T-helper 2 cell treated with Interferon-gamma antibody and Interleukin-4, amounts not matched to agents 100 ng/mL and 5 ng/mL, for 36 hours (primary cell): ENCODE data around the gene ITGB8. TPM values are rescaled to one million over a fixed set of nuclear protein-coding genes. Genes with fewer than 3 reads are reported as not detected.
"Not testable (repeated sequence)": the region's sequence is repeated elsewhere in the genome, so short reads cannot be mapped to it uniquely, and the experiment has no call there.

Experiments used
- intact Hi-C: fragments of 100-400 bp; cut with micrococcal nuclease; formaldehyde crosslinking; loops from one replicate; pipeline ENCODE4 v1.15.1; 2023
- total RNA-seq: library from RNA; stranded (reverse); gene quantifications from 2 replicates; pipeline ENCODE4 v1.2.3, GENCODE V29; 2022

ITGB8 gene
- total RNA-seq, result not detected in 2 replicates

DNA sequence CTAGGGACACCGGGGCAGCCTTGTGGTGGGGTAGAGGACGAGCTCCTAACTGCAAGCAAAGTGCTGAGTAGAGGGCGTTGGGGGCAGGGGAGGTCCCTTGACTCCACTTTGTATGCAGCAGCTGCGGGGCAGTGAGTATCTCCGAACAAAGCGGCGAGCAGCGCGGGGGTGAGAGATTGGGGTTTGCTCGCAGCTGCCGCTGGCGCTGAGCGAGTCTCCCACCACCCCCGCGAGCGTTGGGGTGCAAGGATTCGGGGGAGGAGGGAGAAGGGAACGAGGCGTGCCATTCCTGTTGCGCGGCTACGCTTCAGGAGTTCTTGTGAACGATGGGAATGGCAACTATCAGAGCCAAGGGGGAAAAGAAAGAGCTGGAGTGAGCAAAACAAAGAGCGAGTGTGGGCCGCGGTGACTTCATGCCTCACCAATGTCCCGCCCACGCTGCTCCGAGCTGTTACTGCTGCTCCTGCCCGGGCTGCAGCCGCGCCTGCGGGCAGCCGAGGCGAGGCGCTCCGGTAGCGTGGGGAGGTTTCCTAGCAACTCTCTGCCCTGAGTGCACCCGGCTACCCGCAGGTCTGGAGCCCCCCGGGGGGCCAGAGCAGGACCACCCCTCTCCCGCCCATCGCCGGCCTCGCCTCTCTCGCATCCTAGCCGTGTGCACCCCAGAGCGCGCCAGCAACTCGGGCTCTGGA is at the start of gene ITGB8:
Gene ITGB8, plus strand, starts transcription at position 662 of the 689 bp plus-strand sequence. CDS start 907 bp downstream, outside the sequence.
- intact Hi-C loops, result loop anchor here (2.0 to 10.0 kb wide), 3 partner anchors 50 to 626 kb away; partner anchors contain the start of genes POLR1F and SP8

DNA sequence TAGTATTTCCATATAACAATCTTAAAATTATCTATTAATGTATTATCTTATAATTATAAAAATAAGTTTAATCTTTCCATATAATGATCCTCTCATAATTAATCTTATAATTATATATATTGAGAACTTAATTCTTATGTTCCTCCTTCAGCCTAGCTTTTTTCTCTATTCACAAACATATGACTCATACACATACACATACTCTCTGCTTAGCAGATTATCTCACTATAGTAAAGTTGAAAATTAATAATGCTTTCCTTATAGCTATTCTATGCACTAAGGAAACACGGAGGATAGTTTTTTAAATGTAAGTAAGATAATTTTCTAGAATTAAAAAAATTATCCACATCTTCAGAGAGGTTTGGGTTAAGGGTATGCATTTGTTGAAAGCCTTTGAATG is 47.7 kb upstream of the ITGB8 start:
- intact Hi-C loops, result no loop called here

DNA sequence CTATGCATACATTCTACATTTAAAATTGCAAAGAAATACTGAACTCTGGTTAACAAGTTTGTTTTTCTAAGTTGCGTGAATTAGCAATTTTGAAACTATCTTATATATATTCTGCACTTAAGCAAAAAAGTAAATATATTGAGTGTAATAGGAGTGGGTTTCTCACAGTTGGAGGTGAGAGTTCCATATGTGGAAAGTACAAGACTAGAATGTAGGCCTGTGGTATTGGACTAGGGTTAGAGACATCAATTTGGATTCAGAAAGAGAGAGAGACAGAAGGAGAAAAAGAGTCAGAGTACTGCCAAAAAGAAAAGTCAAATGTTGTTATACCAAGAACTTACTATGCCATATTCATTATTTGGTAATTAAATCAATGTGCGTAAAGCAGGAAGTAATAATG is 47.3 kb upstream of the ITGB8 start:
- intact Hi-C loops, result no loop called here

DNA sequence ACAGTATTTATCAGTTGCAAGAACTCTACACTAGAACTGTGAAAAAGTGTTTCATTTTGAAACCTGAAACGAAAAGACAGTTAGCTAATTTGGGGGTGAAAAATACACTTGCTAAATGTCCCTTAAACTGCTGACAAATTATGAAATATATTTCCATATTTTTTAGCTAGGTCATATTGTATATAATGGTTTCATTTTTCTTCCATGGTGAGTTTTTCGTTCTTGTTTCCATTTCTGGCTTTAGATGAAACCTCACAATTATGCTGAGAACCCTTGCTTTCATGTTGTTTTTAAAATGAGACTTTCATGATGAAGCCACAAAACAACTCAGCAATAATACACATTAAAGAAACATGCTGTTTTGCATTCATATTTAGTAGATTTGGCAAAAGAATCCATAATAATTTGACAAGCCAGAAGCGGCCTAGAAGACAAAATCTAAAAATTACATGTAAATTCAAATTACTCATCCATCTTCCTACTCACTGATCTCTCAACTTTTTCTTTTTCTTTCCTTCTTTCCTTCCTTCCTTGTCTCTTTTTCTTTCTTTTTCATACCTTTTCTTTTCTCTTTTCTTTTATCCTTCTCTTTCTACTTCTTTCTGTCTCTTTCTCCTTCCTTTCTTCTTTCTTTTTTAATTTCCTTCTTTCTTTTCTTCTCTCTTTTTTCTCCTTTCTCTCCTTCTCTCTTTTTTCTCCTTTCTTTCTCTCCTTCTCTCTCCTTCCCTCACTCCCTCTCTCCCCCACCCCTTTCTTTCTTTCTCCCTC is 46.5 kb upstream of the ITGB8 start:
- intact Hi-C loops, result no loop called here

DNA sequence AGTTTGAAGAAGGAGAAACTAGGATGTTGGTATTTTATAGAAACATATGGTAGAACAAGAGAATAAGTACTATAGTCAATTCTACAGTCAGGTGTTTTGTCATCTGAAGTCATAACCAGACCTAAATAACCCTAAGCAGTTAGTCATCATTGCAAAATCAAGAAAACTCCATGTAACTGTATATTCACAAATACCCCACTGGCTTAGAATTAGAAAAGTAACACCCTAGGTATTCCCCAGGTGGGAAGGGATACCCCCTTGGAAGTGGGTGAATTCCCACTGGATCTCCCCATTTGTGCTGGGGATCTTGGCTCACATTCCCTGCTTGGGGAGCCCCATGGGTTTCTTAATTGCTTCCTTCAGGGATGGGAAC is 45.9 kb upstream of the ITGB8 start:
- intact Hi-C loops, result no loop called here

DNA sequence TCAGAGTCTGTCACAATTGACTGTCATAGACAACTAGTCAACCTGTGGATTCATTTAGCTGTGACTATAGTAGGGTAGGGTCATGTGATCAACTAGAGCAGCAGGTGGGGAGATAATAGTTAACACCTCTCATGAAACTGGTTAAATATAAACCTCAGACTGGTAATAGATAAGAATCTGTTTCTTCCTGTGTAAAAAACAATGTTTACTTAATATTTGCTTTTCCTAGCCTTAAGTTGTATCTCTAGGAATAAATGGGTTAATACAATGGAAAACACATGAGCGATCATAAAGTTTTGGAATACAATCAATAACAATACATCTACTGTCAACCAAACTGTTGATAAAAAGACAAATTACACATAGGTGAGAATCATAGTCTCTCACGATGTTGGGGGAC is 43.4 kb upstream of the ITGB8 start:
- intact Hi-C loops, result no loop called here

DNA sequence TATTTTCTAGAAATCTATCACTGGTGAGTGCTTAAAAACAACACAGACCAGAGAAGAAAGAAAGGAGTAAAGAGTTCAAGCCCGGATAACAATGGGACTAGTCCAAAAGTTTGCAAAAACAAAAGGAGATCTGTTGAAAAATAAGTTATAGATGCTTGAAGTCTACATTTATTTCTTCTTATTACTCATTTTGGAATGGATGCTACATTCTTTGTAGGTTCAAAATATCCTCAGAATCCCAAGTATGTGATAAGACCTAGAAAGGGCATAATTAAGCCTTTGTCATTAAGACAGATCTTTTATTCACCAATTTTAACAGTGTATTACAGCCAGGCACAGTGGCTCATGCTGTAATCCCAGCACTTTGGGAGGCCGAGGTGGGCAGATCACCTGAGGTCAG is 42.7 kb upstream of the ITGB8 start:
- intact Hi-C loops, result no loop called here

DNA sequence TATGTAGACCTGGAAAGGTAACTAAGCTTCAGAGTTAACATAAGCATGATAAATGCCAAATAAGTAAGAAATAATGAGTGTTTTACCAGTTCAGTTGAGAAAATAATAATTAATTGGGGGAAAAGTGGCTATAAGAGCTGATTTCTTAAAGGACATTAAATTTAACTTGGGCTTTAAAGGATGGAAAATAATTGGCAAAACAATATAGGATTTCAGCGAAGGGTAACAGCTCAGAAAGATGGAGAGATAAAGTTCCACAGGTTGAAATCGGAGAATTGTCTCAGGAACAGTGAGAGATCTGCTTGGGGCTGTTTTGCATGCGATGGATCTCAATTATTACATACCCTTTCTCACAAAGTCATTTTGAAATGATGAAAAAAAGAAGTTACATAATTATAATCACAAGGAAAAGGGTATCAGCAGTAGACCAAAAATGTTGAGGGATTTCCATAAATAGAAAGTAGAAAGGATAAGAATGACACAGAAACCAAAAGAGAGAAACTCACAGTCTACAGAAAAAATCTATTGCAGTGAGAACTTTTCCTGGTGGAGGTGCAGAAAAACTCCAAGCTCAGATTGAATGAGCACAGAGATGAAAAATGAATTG is 40.1 kb upstream of the ITGB8 start:
- intact Hi-C loops, result no loop called here

DNA sequence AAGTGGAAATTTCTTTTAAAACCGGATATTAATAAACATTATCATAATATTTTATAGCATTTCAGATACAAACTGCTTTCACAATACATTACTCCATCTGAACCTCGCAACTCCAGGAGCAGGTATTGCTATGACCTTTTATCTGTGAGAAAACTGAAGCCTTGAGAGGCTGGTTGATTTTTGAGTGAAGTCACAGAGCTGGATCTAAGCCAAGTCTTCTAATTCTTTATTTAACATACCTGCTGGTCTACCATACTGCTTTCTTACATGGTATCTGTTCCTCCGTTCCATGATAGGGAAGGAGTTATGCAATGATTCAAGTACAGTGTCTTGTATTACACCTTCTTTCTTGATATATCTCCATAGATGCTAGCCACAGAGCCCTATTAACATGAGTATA is 37.4 kb upstream of the ITGB8 start:
- intact Hi-C loops, result no loop called here

DNA sequence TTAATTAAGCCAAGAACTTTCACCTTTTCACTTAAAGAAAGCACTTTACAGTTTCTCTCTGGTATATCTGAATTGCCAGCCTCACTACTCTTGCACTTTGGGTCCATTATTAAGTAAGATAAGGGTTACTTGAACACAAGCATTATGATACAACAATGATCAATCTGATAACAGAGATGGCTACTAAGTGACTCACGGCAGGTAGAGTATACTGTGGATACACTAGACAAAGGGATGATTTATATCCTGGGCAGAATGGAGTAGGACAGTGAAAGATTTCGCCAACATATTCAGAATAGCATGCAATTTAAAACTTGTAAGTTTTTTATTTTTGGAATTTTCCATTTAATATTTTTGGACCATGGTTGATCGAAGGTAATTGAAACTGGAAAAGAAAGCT is 34.3 kb upstream of the ITGB8 start:
- intact Hi-C loops, result no loop called here

DNA sequence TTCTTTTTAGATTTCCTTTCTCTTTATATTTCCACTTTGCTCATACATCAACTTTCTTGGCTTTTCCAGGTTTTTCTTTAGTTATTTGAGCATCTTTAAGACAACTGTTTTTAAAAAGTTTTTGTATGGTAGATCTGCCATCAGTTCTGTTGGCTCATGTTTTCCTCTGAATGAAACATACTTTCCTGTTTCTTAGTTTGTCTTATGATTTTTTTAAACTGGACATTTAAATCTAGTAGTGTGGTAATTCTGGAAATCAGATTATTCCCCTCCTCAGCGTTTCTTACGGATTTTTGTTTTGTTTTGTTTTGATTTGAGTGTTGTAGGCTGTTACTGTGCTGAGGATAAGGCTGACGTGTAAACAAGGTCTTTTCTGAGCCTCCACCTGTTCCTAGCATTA is 33.8 kb upstream of the ITGB8 start:
- intact Hi-C loops, result no loop called here

DNA sequence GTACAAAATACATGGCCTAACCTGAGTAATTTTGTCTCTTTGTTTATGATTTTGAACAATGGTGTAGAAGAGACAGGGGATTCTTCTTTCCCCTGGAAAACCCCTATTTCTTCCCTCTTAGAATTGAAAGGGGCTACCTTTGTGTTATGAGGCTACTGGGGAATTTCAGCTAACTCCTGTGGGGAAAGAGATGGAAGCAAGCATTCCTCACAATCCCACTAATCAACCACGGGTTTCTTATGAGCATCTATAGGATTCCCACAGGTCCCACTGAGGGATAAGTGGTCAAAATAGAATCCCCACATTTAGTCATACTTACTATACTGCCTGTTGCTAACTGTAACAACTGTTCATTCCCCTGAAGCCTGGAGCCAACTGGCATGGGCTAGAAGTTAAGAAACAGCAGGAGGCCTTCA is 32.2 kb upstream of the ITGB8 start:
- intact Hi-C loops, result no loop called here

DNA sequence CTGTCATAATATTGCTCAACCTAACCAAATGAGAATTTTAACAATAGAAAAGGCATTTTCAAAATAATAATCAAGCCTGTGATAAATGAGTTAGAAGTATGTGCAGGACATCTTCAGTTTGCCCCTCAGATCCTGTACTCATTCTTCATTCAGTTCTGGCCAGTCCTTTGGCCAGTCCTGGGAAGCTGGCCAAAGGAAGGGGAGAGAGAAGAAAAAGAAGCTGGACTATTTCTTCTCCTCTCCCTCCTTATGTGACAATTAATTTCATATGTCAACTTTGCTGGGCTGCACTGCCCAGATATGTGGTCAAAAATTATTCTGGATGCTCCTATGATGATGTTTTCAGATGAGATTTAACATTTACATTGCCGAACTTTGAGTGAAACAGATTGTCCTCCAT is 31.6 kb upstream of the ITGB8 start:
- intact Hi-C loops, result no loop called here

DNA sequence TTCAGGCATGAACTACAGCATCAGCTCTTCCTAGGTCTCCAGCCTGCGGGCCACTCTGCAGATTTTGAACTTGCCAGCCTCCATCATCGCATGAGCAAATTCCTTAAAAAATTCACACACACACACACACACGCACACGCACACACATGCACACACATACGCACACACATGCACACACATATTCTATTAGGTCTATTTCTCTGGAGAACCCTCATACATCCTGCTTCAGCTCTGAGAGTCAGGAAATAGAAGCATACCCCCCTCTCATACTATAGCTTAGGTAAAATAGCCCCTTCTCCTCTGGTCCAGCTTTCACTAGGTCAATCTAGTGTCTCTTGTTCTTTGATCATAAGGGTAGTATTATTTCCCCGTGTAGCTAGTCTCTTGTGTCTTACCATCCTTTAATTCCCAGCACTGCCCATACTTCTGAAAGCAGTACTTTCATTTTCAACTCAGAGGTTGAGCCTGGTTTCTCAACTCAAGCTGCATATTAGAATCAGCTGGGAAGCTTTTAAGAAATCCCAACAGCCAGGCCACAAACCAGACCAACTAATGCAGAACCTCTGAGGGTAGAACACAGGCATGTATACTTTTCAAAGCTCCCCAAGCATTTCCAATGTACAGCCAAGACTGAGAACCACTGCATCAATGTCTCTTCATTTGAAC is 30.9 kb upstream of the ITGB8 start:
- intact Hi-C loops, result no loop called here

DNA sequence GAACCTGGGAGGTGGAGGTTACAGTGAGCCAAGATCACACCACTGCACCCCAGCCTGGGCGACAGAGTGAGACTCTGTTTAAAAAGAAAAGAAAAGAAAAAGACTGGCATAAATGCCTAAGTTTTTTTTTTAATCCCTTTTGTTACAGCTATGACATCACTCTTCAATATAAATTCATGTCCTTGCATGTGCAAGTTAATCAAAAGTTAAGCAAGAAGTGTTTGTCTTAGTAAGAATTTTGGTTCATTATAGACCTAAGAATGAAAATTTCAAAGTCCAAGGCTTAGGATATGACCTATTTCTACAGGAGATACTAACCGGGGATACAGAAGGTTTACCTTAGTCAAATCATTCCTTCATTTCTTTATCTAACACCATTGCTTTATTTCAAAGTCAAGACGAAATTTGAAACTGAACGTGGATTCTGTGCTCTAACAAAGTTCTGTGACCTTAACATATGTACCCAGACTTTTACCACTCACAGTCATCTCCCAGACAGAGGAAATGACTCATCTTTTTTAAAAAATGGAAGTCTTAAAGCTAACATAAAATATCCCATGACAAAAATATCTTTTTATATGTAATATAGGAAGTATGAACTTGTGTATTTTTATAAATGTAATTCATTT is 29.3 kb upstream of the ITGB8 start:
- intact Hi-C loops, result no loop called here

DNA sequence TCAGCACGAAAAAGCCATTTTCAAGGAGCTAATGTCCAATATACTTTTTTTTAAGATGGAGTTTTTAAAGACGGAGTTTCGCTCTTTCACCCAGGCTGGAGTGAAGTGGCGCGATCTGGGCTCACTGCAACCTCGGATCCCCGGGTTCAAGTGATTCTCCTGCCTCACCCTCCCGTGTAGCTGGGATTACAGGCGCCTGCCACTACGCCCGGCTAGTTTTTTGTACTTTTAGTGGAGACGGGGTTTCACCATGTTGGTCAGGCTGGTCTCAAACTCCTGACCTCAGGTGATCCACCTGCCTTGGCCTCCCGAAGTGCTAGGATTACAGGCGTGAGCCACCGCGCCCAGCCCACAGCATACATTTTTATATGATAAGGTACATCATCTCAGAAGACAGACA is 28.4 kb upstream of the ITGB8 start:
- intact Hi-C loops, result not testable (repeated sequence)

DNA sequence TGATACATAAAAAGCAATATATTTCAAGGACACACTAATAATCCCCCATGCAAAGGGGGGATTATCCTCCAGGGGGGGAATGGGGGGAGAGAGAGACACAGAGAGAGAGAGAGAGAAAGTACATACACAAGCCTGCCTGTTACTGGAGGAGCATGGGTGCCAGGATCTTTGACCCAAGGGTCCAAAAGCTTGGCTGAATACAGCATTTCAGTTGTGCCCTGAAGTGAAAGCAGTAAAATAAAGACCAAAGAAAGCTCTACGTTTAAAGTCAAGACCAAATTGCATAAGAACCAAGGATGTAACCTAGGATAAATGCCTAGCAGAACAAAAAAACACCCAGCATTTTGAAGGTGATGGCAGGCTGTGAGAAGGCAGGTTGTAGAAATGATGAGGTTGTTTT is 27.8 kb upstream of the ITGB8 start:
- intact Hi-C loops, result no loop called here

DNA sequence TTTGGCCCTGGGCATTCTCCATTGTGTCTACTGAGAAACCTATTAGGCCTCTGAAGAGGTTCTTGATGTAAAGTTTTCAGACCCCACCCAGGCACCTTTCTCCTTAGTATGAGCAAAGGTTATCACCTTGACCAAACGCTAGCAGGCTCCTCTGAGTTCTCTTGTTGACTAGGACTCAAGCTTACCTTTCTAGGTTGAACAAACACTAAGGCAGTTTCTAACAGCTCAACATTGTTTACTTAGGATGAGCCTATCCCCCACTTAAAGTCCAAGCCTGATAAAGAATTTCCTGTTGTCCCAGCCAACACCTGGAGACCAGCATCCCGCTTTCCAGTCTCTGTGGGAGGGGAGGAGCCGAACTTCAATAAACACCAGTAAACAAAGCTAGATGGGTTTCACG is 26.3 kb upstream of the ITGB8 start:
- intact Hi-C loops, result no loop called here

DNA sequence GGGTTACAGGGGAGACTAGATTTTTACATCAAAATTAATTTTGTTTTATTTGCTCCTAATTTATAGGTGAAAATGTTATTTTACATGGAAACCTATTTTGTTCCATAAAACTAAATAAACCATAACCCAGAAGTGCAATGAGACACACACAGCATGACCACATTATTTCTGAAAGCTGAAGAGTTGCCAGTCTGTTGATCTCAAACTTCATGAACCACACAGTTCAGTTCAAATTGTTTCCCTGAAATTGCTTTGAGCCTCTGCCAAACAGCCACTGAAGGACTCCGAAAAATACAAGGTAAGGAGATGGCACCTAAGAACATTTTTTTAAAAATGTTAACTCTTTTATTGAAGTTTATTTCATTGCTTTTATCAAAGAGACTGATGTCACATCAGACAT is 25.0 kb upstream of the ITGB8 start:
- intact Hi-C loops, result no loop called here

DNA sequence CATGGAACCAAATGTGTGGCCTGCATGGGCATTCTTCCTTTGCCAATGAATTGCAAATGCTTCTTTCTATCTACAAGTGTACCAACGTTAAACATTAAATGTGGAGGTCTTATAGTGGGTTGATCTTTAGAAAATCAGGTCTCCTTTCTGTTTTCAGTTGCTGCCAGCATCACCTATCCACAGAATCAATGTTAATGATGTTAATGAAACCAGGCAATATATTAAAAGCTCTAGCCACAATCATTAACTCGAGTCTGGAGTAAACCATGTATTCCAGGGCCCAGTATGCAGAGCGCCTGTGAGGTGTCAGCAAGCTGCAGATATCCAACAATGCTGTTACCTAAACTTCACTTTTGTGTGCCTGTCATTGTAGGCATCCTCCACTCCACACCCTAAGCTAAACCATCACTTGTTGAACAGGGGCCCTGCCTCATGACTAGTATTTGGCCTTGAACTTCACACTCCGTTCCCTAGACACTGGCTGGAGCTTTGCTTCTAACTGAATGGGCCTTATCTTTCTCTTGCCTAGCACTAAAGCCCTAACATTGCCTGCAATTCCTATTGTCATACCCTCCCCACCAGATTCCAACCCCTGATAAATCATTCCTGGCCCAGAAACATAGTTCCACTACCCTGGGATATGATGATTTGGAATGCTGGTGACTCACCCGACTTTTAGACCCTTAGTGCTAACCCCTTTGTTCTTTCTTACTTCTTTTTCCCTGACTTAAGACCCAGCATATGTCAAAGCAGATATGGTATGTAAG is 24.3 kb upstream of the ITGB8 start:
- intact Hi-C loops, result no loop called here

DNA sequence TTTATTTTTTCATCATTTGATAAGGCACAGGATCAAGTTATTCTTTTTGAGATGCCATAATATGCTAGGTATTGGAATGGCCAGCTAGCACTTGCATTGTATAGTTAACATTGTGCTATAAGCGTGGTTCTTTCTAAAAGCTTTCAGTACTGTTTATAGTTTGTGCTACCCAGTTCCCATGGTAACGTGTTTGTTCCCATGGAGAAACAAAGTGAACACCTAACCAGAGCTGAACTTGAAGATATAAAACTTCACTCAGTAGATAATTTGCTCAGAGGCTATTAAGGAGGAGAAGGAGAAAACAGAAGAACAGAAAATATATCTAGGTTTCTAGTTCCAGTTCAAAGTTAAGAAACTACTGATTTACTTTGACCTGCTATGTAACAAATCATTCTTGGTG is 23.6 kb upstream of the ITGB8 start:
- intact Hi-C loops, result no loop called here
